ENCODE measurements around the gene RIPK1. TPM values are rescaled to one million over a fixed set of nuclear protein-coding genes. Genes with fewer than 3 reads are reported as not detected.
"Not testable (repeated sequence)": the region's sequence is repeated elsewhere in the genome, so short reads cannot be mapped to it uniquely, and the experiment has no call there.

Gene RIPK1
- 6.2 TPM for total RNA-seq
- long read RNA-seq, full-length matches to known transcripts: 1 of 7 reads
- long read RNA-seq, partial matches to known transcripts: 1 of 7 reads
- long read RNA-seq, other reads (novel, unspliced or antisense): 5 of 7 reads

DNA sequence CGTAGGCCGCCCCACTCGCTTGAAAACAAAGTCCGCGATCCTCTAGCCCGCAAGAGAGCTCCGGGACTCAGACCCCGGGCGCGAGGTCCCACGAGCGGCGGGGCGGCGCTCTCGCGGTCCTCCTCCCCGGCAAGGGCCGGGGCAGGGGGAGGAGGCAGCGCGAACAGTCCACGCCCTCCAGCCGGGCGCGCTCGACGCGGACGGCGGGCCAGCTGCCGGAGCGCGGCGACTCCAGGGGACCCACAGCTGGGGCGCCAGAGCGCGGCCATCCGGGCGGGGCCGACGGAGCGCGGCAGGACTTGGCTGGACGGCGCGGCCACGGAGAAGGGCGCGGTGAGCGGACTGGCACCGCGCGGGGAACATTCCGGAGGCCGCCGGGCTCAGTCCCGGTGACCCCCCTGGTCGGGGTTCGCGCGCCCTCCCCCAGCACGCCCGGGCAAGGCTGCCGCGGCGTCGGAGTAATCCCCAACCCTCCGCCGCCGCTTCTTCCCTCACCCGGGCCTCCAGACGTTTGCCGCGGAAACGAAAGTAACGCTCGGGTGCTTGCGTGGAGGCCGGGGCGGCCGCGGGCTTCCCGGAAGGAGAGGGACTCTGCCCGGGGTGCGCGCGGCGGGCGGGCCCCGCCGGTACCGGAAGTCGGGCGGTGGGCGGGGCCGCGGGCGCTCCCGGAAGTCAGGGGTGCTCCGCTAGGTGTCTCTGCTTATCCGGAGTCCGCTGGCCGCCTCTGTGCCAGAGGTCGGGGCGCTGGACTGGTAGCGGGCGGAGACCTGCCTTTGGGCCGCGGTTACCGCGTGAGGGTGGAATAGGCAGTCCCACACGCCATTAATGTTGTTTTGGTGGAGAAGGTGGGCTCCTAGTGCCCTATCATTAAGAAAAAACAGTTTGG lies at the start of gene RIPK1:
Gene RIPK1 (plus strand): TSS at position 166 of the 886 bp plus-strand sequence. CDS start 8,330 bp downstream, outside the sequence.
- DNase-seq: peak; percentile 95
- Histone ChIP-seq H3K27me3 (ENCODE audit: low read depth) (no peaks in the 10 kb centered on the region), H3K4me3 (peak within 1 kb of the TSS; percentile 97), H3K4me1 (peaks cover 76% of the 10 kb centered on the region), H3K9me3 (replicated peaks) (no peaks in the 10 kb centered on the region), H3K27ac (replicated peaks) (peak within 1 kb of the TSS; percentile 100), H3K36me3 (no peaks in the 10 kb centered on the region)
- intact Hi-C loops (cut with micrococcal nuclease): no loop called here
- TF ChIP-seq, protein P1, sequence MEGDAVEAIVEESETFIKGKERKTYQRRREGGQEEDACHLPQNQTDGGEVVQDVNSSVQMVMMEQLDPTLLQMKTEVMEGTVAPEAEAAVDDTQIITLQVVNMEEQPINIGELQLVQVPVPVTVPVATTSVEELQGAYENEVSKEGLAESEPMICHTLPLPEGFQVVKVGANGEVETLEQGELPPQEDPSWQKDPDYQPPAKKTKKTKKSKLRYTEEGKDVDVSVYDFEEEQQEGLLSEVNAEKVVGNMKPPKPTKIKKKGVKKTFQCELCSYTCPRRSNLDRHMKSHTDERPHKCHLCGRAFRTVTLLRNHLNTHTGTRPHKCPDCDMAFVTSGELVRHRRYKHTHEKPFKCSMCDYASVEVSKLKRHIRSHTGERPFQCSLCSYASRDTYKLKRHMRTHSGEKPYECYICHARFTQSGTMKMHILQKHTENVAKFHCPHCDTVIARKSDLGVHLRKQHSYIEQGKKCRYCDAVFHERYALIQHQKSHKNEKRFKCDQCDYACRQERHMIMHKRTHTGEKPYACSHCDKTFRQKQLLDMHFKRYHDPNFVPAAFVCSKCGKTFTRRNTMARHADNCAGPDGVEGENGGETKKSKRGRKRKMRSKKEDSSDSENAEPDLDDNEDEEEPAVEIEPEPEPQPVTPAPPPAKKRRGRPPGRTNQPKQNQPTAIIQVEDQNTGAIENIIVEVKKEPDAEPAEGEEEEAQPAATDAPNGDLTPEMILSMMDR (IDR thresholded peaks at IDR 0.05; ENCODE audit: borderline replicate concordance): peak; percentile 40

DNA sequence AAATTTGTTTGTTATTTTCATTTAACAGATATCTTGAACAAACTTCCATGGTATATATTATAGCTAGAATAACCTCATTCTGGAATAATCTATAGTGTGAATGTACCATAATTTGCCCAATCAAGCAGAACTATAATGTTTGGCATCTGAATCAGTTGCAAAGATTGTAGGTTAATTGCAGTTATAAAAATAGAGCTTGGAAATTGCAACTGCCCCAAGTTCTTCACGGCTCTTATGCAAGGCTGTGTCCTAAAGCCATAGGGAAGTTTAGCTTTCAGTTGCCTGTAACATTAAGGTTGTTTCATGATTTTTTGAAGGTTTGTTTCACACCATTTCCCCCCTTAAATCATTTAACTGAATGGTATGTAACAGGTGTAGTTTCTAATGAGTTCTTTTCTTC lies 49.2 kb upstream of the RIPK1 start:
- peak overlapping the region; percentile 34 for H3K27ac ChIP-seq (replicated peaks)
- peaks cover 65% of the 10 kb centered on the region for H3K36me3 ChIP-seq
- intact Hi-C loops (cut with micrococcal nuclease): no loop called here
- TF ChIP-seq, protein P1 (IDR thresholded peaks at IDR 0.05; ENCODE audit: borderline replicate concordance): no peak
- DNase-seq: no peak
- no peaks in the 10 kb centered on the region for H3K27me3 ChIP-seq (ENCODE audit: low read depth)
- no peaks in the 10 kb centered on the region for H3K9me3 ChIP-seq (replicated peaks)
- H3K4me3 ChIP-seq: no peak overlapping the region
- H3K4me1 ChIP-seq: peaks cover 46% of the 10 kb centered on the region

DNA sequence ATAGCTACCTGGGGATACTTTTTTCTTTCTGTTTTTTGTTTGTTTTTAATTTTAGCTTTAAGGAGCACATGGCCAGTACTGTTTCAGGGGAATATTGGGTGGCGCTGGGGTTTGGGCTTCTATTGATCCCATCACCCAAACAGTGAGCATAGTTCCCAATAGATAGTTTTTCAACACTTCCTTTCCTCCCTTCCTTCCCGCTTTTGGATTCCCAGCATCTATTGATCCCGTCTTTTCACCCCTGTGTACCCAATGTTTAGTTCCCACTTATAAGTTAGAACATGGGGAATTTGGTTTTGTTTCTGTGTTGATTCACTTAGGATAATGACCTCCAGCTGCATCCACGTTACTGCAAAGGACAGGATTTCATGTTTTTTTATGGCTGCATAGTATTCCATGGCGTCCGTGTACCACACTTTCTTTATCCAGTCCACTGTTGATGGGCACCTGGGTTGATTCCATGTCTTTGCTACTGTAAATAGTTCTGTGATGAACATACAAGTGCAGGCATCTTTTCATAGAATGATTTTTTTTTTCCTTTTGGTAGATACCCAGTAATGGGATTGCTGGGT lies 48.5 kb upstream of the RIPK1 start:
- Histone ChIP-seq H3K4me1 (peaks cover 54% of the 10 kb centered on the region), H3K27me3 (ENCODE audit: low read depth) (no peaks in the 10 kb centered on the region), H3K9me3 (replicated peaks) (no peaks in the 10 kb centered on the region), H3K27ac (replicated peaks) (peak overlapping the region; percentile 16), H3K36me3 (peaks cover 57% of the 10 kb centered on the region), H3K4me3 (no peak overlapping the region)
- intact Hi-C loops (cut with micrococcal nuclease): no loop called here
- TF ChIP-seq, protein P1 (IDR thresholded peaks at IDR 0.05; ENCODE audit: borderline replicate concordance): no peak
- no peak for DNase-seq

DNA sequence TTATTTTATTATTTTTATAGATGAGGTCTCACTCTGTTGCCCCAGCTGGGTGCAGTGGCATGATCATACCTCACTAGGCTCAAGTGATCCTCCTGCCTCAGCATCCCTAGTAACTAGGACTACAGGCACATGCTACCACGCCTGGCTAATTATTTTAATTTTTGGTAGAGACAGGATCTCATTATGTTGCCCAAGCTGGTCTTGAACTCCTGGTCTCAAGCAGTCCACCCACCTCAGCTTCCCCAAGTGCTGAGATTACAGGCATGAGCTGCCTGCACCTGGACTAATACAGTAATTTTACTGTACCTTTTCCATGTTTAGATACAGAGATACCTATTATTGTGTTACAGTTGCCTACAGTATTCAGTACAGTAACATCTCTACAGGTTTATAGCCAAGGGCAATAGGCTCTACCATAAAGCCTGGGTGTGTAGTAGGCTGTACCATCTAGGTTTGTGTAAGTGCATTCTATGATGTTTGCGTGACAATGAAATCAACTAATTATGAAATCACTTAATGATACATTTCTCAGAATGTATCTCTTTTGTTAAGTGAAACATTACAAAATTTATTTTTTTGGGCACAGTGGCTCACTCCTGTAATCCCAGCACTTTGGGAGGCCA lies 47.2 kb upstream of the RIPK1 start:
- peaks cover 62% of the 10 kb centered on the region for H3K4me1 ChIP-seq
- H3K9me3 ChIP-seq (replicated peaks); DNase-seq; H3K27ac ChIP-seq (replicated peaks); H3K27me3 ChIP-seq (ENCODE audit: low read depth); H3K4me3 ChIP-seq; intact Hi-C loops (cut with micrococcal nuclease): not testable (repeated sequence)
- peaks cover 45% of the 10 kb centered on the region for H3K36me3 ChIP-seq

DNA sequence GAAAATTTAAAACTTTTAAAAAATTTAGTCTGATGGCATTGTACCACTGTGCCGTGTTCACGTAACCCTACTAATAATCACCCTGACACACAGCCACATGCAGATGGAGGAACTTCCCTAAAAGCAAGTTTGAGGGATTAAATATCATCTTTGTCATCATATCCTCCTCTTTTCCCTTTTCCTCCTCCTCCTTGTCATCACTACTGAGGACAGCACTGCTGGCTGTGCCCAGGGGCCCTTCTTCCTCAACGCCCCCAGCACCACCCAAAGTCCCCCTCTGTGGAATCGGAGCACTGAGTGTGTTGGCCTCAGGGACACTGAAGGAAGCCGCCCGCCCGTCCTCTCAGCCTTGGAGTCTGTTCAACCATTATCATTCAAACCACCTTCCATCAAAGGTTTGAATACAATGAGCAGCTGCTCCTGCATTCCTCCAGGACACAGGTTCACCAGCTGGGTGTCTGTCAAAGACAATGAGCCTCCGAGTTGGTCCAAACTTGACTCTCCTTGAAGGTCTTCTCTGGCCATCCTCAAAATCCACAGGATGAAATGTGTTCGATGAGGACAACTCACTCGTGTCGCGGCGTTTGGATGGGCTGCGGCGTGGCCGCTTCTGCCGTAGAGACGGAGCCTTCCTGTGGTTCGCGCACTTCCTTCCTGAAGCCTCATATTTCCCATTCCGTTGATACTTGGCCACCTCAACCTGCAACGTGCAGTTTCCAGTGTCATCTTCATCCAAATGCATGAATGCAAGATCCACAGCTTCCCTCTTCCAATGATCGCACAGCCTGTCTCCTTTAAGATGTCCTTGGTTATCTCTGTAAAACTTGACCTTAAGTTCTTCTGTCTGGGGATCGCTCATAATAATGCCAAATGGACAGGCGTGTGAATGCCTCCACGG lies 45.3 kb upstream of the RIPK1 start:
- H3K4me3 ChIP-seq: peak overlapping the region; percentile 73
- intact Hi-C loops (cut with micrococcal nuclease): no loop called here
- H3K27me3 ChIP-seq (ENCODE audit: low read depth): no peaks in the 10 kb centered on the region
- TF ChIP-seq, protein P1 (IDR thresholded peaks at IDR 0.05; ENCODE audit: borderline replicate concordance): no peak
- no peak for DNase-seq
- peak overlapping the region; percentile 98 for H3K27ac ChIP-seq (replicated peaks)
- H3K4me1 ChIP-seq: peaks cover 62% of the 10 kb centered on the region
- no peaks in the 10 kb centered on the region for H3K9me3 ChIP-seq (replicated peaks)
- H3K36me3 ChIP-seq: peaks cover 28% of the 10 kb centered on the region

Measured in left ventricle myocardium inferior (tissue), 1 donor.